Measurements from ENCODE around the gene ZCCHC14.
"Not testable (repeated sequence)": the region's sequence is repeated elsewhere in the genome, so short reads cannot be mapped to it uniquely, and the experiment has no call there.

Gene ZCCHC14

DNA sequence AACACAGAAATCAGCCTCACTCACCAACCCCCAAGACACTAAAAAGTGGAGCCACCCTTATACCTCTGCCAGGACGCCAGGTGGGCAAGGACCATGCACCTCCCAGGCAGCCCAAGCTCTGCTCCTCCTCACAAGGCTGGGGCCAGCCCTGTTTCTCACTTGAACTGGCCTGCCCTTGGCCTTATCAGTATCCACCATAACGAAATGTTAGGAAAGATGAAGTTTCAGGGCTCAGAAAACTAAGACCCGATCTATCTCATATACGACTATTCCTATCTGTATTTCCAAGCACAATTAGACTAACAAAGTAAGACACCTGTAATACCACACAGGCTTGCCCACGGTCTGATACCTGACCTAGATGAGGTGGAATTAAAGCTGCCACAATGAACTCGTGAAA, 116.2 kb downstream of the ZCCHC14 start:
- no peak for DNase-seq

DNA sequence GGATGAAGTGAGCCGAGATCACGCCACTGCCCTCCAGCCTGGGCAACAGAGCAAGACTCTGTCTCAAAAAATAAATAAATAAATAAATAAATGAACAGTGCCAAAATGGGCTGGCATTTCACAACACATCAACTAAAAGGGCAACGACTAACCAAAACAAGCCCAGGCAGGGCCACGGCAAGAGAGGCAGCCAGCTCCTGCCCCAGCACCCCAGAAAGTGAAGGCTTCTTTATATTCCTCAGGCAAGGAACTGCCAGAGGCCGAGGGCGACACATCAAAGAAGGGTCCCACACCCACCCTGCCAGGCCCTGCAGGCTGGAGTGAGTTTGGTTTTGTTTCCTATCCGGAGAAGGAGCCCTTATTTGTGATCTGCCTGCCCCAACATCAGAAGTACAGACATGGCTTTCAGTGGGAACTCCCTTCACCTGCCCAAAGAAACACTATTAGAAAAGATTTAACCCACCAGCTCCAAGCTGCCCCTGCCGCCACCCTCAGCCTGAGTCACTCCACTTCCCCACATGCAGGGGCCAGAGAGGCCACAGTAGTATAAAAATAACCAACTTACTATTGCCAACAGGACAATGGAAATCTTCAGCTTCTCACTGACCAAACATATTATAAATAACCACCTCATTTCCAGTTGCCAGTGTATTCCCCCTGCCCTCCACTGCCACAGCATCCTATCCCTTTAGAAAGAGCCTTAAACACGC, 117.2 kb downstream of the ZCCHC14 start:
- DNase-seq = no peak

DNA sequence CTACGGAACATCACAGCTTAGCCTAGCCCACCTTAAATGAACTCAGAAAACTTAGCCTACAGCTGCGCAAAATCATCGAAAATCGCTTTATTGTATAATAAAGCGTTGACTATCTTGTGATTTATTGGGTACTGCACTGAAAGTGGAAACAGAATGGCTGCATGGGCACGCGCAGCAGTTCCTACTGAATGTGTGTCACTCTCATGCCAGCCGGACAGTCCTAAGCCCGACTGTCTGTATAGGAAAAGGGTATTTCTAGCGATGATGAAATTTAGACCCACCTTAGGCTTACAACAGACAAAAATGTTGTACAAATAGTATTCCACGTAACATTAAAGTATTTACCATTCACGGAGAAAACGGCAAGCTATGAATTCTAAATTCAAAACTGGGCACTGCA, 118.5 kb downstream of the ZCCHC14 start:
- no peak for DNase-seq

DNA sequence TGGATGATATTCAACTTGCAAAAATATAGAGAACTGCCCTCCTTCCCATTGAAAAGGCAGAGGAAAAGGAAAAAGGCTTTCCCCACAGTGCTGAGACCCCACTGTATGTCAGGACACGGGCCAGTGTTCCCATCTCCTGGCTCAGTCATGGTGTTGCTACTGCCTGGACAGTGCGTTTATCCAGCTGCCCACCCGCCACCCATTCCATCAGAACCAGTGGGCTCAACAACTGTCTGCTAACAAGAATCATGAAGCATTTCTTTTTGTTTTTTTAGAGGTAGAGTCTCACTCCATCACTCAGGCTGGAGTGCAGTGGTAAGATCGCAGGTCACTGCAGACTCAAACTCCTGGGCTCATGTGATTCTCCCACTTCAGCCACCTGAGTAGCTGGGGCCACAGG, 120.5 kb downstream of the ZCCHC14 start:
- DNase-seq = no peak

DNA sequence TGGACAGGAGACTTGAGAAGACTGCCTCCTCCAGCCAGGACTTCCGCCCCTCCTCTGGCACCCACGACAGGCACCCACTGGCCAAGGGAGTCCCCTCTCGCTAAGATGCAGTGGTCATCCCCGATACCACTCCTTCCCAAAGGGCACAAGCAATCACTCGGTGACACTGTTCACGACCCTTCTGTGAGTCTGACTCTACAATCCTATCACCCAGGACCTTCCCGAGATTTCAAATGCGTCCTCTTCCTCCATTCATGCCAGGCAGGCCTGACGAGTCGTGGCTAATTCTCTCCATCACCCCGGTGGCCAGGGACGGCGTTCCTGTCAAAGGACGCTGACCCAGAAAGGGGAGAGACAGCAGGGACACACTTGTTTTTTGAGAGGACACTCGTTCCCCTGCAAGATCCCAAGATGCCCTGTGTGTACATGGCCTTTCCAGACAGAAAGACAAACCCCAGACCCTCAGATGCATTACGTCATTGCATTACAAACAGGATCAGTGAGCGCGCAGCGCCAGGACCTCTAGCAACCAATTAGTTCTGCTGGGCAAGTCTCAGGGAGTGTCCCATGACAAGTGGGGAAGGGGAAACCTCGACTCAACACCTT, 121.5 kb downstream of the ZCCHC14 start:
- DNase-seq = no peak

DNA sequence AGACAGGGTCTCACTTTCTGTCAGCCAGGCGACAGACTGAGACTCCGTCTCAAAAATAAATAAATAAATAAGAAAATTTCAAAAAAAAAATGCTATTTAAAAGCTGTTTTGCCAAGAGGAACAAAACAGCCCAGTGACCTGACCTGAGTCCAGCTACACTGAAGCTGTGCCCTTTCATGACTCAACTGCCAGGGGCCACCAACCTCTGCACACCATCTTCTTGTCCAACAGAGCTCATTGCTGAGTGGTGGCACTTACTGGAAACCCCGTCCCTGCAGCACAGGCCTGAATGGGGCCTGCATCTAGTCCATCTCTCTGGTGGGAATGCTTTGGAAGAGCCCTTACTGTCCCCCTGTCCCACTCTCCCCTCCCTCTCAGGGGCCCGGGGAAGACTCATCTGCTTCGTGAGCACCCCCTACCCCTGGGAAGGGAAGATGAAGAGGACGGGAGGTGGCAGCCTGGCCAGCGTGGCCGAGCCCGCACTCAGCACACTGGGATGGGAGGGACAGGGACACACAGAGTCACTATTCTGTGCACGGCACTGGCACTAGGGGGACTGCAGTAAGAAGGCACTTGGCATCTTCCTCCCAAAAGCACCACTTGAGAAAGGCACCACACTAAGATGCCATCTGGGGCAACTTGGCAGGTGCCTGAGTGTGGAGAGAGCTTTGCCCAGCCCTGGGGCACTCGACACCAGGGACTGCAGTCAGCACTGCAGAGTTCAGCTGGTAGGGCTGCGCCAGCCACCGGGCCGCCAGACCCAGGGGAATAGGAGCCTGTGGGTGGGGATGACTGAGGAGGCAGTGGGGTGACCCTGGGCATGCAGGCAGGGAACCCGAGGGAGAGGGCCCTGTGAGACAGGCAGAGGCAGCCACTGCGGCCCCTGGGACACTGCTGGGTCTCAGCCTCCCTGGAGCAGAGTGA, 122.8 kb downstream of the ZCCHC14 start:
- no peak for DNase-seq

DNA sequence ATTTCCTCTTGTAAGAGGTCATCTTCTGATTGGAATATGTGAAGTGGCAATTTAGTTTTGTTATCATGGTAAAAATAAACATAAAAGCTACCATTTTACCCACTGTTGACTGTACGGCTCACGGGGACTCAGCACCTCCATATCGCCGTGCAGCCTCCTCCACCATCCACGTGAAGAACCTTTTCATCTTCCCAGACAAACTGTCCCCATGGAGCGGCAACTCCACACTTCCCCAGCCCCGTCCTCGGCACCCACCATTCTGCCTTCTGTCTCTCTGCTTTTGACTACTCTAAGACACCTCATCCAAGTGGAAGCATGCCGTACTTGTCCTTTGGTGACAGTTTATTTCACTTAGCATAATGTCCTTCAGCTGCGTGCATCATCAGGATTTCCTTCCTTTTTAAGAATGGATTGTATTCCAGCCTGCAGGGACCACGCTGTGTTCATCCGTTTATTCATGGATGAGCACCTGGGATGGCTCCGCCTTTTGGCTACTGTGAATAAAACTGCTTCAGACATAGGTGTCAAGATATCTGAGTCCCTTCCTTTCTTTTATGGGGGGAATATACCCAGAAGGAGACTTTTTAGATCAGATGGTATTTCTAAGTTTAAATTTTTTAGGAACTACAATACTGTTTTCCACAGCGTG, 123.6 kb downstream of the ZCCHC14 start:
- no peak for DNase-seq

DNA sequence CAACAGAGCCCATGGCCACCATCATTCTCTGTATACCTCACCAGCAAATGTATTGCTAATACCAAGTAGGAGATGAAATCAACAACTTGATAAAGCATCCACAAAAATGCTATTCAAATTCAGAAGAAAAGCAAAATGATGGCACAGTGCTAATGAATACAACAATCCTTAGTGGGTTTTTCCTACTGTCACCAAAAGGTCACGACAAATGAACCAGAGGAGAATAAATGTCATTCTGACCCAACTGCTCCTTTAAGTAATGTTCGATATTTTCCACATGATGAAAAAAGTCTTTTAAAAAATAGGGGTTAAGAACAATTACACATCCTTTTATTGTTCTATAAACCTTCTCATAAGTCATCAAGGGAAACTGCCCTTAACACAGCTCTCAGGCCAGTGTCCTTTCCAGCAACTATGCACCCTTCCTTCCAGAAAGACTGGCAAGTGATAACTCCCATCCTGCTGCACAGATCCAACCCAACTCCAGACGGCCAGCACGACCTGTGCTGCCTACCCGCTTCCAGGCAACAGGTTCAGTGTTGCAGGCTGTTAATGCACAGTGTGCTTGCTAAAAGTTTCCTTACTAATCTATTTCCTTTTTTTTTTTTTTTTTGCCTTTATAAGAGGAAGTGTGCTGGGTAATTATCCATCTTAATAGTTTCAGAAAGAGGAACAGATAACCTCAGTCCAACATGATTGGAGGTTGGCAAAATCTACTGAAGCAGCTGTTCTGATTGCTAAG, 124.6 kb downstream of the ZCCHC14 start:
- DNase-seq = no peak

DNA sequence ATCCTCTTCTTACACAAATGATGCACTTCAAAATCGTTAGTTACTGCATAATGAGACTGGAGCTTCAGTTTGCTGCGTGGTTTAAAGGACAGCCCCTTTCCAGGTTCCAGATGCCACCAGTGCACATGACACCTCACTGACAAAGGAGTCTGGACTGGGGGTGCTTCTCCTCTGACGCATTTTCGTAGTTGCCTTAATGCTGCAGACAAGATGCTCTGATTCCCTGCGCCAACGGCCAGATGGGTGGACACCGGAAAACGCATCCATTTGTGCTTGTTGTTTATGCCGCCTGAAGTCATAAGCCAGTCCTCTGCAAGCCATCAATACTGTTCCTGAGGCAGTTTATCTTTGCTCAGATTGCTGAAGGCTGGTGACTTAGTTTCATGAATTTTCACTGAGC, 125.3 kb downstream of the ZCCHC14 start:
- no peak for DNase-seq

DNA sequence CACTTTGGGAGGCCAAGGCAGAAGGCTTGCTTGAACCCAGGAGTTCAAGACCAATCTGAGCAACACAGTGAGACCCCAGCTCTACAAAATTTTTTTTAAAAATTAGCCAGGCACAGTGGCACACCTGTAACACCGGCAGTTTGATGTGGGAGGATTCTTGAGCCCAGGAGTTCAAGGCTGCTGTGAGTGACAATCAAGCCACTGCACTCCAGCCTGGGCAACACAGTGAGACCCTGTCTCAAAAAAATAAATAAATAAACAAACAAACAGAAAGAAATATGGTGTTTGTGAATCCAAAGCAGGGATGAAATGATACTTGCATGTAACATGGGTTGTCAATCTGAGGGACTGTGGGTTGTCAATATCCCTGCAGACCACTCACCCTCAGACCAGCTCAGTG, 125.9 kb downstream of the ZCCHC14 start:
- no peak for DNase-seq

DNA sequence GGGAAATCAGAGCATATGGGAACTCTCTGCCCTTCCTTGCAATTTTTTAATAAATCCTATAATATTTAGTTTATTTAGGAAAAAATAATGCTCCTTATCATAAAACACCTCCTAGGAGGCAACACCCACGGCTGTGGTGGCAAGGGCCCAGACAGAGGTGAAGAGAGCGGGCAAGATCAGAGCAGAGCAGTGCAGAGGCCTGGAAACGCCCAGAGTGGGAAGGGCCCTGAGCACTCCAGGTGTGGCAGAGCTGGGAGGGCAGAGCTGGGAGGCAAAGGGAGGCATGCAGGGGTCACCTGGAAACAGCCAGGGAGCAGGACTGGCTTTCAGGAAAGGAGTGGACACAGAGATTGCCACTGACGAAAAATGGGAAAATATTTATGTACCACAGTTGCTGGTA, 126.5 kb downstream of the ZCCHC14 start:
- no peak for DNase-seq

DNA sequence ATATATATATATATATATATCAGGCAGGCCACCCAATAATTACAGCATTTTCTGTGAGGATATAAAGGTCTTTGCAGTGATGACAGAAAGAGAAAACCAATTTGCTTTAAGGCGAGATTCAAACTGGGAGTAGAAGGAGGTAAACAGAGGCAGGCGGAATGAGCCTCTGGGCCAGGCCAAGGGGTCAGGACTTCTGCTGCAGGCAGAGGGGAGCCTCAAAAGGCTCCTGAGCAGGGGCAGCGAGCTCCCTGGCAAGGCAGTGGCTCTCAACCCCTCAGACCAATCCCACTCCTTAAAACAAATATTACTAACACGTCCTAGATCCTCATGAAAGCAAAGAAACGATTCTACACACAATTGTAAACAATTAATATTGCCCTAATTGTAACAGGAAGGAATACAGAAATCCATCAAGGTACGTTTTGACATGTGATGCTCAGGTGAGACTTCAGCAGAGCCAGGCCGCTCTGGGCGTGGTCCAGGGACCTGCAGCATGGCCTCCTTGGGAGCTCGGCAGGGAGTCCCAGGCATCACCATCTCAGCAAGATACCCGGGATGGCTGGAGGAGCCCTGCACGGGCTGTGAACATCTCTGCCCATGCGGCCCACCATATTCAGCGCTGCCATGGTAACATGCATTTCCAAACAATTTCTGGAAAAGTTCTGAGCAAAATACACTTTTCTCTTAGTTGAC, 127.7 kb downstream of the ZCCHC14 start:
- DNase-seq = no peak

DNA sequence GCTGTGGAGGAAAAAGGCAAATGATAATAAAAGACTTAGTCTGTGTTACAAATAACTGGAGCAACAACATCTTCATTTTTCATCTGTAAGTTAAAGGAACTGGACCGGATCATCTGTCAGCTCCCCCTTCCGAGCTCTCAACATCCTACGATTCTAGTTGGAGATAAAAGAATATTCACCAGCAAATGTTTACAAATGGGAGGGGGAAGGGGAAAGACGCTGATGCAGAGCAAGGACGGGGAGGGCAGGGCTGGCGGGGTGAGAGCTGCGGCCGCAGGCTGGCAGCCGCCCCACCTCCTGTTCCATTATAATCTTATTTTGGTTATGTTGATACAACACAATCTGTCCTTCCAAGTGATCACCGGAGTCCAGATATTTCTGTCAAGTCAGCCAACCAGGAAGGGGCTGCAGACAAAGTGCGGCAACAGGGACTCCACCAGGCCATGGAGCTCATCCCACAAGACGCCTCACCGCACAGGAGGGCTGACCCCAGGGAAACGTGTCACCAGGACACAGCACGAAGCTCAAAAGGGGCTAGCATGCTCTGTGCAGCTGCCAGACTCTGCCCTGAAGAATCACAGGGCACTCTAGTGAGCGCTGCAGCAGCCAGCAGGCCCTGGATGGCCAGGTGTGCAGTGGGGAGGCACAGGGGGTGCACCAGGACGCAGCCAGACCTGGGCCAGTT, 128.9 kb downstream of the ZCCHC14 start:
- no peak for DNase-seq

DNA sequence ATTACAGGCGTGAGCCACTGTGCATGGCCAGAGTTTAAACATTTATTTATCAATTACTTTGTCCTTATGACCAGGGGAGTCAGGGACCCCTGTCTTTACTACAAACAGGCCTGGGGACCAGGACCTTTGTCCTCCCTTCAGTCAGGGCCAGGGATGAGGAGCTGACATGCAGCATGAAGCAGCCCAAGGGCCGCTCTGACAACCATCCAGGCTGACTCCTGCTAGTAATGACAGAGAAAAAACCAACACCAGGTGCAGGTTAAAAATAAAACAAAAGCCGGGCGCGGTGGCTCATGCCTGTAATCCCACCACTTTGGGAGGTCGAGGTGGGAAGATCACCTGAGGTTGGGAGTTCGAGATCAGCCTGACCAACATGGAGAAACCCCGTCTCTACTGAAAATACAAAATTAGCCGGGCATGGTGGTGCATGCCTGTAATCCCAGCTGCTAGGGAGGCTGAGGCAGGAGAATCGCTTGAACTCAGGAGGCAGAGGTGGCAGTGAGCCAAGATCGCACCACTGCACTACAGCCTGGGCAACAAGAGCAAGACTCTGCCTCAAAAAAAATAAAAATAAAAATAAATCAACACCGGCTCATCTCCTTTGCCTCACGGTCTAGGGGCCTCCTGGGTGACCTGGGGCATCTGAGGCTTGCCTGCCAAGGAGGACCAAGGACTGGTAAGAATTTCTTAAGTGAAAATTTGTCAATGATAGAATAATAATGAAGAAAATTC, 129.8 kb downstream of the ZCCHC14 start:
- DNase-seq = not testable (repeated sequence)

DNA sequence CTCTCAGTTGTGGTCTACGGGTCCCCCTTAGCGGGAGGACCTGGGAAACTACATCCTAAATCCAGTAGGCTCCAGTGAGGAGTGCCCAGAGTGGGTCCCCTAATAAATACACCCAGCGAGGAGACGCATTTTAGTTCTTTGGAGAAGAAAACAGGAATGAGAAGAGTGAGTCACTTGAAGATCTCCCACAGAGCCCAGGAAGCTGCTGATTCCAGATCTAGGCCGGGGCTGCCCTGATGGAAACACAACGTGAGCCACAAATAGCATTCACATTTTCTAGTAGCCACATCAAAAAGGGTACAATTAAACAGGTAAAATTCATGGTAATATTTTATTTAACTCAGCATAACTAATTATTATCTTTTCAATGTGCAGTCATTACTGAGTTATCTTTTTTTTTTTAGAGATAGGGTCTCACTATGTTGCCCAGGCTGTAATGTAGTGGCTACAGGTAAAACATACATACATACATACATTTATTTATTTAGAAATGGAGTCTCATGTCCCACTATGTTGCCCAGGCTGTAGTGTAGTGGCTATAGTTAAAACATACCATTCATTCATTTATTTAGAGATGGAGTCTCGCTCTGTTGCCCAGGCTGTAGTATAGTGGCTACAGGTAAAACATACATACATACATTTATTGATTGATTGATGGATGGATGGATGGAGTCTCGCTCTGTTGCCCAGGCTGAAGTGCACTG, 130.8 kb downstream of the ZCCHC14 start:
- DNase-seq = no peak

DNA sequence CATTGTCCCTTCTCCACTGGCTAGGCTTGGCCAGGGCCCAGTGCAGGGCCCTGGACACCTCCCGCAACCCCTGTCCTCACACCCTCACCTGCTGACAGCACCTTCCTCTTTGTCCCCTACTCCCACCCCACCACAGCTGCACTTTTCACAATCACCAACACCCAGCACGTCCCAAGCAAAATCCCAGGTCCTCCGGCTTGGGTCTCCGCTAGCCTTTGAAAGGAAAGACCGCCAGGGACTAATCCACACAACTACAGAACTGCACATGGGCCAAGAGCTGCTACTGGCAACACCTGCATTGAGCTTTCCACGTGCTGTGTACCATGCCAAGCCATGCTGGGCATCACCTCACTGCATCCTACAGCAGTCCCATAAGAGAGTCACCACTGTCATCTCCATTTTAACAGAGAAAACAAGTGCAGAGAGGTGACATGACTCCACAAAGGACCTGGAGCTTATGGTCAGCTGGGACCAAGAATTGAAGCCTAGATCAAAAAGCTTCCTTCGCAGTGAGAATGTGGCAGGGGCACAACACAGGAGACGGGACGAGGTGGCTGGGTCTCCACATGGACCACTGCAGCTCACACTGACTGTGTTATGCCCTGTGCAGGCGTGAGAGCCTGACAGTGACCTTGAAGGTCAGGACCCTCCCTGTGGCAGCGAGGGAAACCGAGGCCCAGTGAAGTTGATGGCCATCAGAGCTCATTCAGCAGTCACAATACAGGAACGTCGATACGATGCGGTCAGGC, 131.8 kb downstream of the ZCCHC14 start:
- DNase-seq = no peak

DNA sequence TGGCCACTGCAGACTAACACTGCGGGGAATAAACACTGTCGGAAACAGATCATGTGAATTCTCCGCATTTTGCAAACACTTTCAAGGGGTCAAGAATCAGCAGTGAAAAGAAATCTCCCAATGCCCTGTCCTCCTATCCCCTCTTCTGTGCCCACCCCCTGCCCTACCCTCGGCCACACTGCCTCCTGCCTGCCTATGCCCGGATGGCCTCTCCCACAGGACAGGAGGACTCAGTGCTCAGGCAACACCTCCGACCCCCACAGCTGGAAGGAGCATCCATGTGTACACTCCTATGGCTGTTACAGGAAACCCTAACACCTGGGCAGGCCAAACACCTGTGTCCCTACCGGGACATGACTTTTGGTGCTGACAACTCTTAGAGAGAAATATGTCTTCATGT, 133.7 kb downstream of the ZCCHC14 start:
- no peak for DNase-seq

DNA sequence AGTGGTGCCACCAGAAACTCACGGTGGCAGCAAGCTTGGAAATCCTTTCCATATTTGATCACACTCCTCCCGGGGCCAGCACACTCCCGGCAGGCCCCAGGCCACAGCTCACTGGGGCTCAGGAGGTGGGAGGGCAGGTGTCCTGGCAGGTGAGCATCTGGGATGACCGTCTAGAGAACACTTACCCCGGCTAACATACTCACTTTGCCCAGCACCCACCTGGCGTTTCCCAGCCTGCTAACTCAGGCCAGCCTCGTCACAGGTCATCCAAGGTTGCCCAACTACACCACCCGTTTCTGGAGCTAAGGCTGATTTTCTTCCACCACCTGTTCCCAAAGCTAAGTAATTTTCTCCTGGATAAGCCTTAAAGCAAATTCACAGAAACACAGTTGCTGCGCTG, 134.1 kb downstream of the ZCCHC14 start:
- DNase-seq = no peak

DNA sequence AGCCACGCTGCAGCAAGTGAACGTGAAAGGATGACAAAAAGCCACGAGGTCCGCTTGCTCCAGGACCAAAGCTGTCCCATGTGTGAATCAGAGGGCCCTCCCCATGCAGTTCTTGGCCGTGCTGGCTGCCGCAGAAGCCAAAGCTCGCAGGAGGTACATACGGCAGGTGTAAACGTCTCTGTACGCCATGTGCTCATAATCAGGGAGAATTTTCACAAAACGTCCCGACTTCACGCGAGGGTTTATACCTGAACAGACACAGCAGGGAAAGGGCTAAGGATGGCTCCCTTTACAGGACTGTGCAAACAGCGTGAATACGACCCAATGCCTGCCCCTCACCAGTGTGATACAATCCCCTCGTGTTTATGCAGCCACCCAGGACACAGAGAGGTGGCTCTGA, 134.6 kb downstream of the ZCCHC14 start:
- no peak for DNase-seq
